ENCODE results near the gene MTCH1.

- TF ChIP-seq CTCF (IDR thresholded peaks at IDR 0.05) = no peak
- no peak for TF ChIP-seq POLR2A (IDR thresholded peaks at IDR 0.05)
- no peak for TF ChIP-seq POLR2AphosphoS5 (IDR thresholded peaks at IDR 0.05)
Observed at GRCh38 chr6:37019065-37019450, 33.1 kb upstream of the MTCH1 start.

All from sigmoid colon (tissue), 4 donors.